Measurements from ENCODE around the gene VSTM2L. TPM values are rescaled to one million over a fixed set of nuclear protein-coding genes. Genes with fewer than 3 reads are reported as not detected.
"Not testable (repeated sequence)": the region's sequence is repeated elsewhere in the genome, so short reads cannot be mapped to it uniquely, and the experiment has no call there.

Gene VSTM2L, protein sequence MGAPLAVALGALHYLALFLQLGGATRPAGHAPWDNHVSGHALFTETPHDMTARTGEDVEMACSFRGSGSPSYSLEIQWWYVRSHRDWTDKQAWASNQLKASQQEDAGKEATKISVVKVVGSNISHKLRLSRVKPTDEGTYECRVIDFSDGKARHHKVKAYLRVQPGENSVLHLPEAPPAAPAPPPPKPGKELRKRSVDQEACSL
- 10 to 100 TPM; 31.3 to 69.5 TPM for total RNA-seq

DNA sequence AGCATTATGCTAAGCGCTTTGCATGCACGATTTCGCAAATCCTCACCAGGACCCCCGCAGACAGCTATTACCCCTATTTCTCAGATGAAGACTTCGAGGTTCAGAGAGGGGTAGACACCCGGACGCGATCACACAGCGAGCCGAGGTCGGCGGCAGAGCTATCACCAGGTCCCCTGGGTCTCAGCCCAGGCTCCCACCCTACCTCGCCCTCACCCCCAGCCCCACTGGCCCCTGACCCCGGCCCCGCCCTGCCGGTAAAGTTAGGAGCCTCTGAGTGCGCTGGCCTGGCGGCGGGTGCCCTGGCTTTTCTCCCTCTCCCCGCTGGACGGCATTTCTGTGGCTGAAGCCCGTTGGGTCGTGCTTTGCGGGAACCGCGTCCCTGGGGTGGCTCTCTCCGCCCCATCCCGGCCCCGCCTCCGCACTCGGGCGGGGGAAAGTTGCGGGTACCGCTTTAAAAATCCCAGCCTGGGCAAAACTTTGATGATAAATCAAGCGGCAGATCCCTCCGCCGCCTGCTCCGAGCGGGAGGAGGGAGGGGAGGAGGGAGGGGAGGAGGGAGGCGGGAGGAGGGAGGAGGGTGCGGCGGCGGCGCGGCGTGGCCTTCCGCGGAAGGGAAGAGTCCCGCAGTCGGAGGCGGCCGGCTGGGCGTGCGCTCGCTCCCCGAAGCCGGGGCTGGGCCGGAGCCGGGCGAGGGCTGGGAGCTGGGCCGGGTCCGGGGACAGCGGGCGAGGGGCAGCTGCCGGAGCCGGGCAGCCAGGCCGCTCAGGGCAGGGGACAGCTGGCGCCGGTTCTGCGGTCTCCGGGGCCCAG, at the start of gene VSTM2L:
TSS of gene VSTM2L (plus strand) at position 624 of the 810 bp plus-strand sequence. CDS start 224 bp downstream, outside the sequence.
- Histone ChIP-seq H3K27me3 (replicated peaks; ENCODE audit: insufficient read depth) (no peaks in the 10 kb centered on the region), H3K9me3 (no peaks in the 10 kb centered on the region), H3K27ac (no peak within 1 kb of the TSS), H3K36me3 (no peaks in the 10 kb centered on the region), H3K4me1 (replicated peaks) (peaks cover 4% of the 10 kb centered on the region), H3K4me3 (peak within 1 kb of the TSS; percentile 30 to 45)
- WGBS: 8% methylated on average over 54 of the region's 71 CpGs
- intact Hi-C loops (cut with DNase I): loop anchor here (5.0 kb wide), 1 partner anchor 90 kb away; no protein-coding TSS in a partner anchor
- no peak for DNase-seq (ENCODE audit: low spot score)
- TF ChIP-seq, protein P1, sequence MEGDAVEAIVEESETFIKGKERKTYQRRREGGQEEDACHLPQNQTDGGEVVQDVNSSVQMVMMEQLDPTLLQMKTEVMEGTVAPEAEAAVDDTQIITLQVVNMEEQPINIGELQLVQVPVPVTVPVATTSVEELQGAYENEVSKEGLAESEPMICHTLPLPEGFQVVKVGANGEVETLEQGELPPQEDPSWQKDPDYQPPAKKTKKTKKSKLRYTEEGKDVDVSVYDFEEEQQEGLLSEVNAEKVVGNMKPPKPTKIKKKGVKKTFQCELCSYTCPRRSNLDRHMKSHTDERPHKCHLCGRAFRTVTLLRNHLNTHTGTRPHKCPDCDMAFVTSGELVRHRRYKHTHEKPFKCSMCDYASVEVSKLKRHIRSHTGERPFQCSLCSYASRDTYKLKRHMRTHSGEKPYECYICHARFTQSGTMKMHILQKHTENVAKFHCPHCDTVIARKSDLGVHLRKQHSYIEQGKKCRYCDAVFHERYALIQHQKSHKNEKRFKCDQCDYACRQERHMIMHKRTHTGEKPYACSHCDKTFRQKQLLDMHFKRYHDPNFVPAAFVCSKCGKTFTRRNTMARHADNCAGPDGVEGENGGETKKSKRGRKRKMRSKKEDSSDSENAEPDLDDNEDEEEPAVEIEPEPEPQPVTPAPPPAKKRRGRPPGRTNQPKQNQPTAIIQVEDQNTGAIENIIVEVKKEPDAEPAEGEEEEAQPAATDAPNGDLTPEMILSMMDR (IDR thresholded peaks at IDR 0.05): no peak
- TF ChIP-seq POLR2A (IDR thresholded peaks at IDR 0.05) (no peak), POLR2AphosphoS5 (IDR thresholded peaks at IDR 0.05) (no peak)

DNA sequence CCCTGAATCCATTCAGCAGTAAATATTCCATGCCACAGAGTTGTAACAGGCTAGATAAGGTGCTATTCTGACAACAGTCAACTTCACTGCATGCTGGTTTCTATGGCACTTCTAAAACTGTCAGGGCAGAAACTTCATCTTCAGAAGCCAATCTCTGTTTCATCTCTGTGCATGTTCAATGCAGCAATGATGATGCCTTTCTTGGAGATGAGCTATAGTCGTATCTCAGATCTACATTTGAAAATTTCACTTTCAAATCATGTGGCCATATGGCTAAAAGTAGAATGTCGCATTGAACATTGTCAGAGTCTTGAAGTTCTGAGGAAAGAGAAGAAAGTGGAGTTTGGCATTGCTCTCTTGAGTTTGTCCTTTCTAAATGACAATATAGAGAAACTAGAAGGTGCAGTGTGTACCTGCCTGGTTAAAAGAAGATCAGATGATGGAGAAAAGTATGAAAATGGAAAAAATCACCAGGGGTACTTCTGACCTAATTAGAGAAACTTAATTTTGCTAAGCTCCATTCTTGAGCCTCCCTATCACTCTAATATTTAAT, 49.0 kb upstream of the VSTM2L start:
- Histone ChIP-seq H3K9me3 (no peaks in the 10 kb centered on the region), H3K27ac (no peak overlapping the region), H3K4me1 (replicated peaks) (no peaks in the 10 kb centered on the region), H3K36me3 (no peaks in the 10 kb centered on the region), H3K27me3 (replicated peaks; ENCODE audit: insufficient read depth) (no peaks in the 10 kb centered on the region), H3K4me3 (no peak overlapping the region)
- DNase-seq (ENCODE audit: low spot score): no peak
- intact Hi-C loops (cut with DNase I): no loop called here
- no peak for TF ChIP-seq POLR2AphosphoS5 (IDR thresholded peaks at IDR 0.05)
- WGBS: 100% methylated on average over 2 of the region's 2 CpGs

DNA sequence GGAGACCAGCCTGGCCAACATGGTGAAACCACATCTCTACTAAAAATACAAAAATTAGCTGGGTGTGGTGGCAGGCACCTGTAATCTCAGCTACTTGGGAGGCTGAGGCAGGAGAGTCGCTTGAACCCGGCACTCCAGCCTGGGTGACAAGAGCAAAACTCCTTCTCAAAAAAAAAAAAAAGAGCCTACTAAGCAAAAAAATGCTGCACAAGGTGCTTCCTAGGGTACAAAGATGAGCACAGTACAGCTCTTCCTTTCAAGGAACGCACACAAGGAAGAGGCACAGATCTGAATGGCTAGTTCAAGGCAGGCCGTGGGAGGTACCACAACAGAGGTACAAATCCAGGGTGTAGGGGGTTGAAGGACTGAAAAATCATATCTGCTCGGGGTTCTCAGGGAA, 46.9 kb upstream of the VSTM2L start:
- H3K27ac ChIP-seq; intact Hi-C loops (cut with DNase I); H3K27me3 ChIP-seq (replicated peaks; ENCODE audit: insufficient read depth); H3K36me3 ChIP-seq; H3K9me3 ChIP-seq; H3K4me3 ChIP-seq; DNase-seq (ENCODE audit: low spot score); H3K4me1 ChIP-seq (replicated peaks): not testable (repeated sequence)
- WGBS: 96% methylated on average over 5 of the region's 5 CpGs

DNA sequence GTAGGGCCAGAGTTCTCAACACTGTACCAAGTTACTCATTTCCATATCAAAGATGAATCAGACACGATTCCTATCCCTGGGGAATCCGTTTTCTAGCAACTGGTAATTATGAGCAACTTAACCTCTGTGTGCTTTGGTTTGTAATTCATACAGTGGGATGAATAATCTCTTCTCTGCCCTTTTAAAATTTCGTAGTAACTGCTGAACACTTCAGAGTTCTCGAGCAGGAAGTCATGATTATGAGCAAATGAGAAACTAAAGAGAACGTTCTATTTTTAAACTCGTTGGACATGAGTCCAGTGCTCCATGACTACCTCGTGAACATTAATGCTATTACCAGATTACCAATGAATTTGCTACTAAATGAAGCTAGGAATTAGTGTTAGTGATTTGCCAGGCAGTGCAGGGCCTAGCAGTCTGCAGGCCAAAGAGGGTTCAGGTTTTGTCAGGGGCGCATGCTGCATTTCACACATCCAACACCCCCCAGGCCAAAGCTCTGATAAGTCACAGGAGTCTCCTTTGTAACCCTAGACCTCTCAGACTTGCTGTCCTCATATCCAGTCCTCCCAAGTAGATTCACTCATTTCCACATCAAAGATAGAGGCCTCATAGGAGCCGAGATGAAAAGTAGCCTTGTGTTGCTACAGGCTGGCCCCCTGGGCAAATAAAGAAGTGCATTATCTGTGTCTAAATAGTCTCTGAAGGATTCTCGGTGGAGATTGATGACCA, 45.8 kb upstream of the VSTM2L start:
- WGBS: 77% methylated on average over 10 of the region's 10 CpGs
- H3K27me3 ChIP-seq (replicated peaks; ENCODE audit: insufficient read depth): no peaks in the 10 kb centered on the region
- H3K27ac ChIP-seq: no peak overlapping the region
- intact Hi-C loops (cut with DNase I): no loop called here
- H3K4me1 ChIP-seq (replicated peaks): no peaks in the 10 kb centered on the region
- no peak for DNase-seq (ENCODE audit: low spot score)
- no peak overlapping the region for H3K4me3 ChIP-seq
- H3K36me3 ChIP-seq: no peaks in the 10 kb centered on the region
- no peaks in the 10 kb centered on the region for H3K9me3 ChIP-seq
- TF ChIP-seq POLR2AphosphoS5 (IDR thresholded peaks at IDR 0.05) (no peak), POLR2A (IDR thresholded peaks at IDR 0.05) (no peak)
- TF ChIP-seq, protein P1 (IDR thresholded peaks at IDR 0.05): no peak

DNA sequence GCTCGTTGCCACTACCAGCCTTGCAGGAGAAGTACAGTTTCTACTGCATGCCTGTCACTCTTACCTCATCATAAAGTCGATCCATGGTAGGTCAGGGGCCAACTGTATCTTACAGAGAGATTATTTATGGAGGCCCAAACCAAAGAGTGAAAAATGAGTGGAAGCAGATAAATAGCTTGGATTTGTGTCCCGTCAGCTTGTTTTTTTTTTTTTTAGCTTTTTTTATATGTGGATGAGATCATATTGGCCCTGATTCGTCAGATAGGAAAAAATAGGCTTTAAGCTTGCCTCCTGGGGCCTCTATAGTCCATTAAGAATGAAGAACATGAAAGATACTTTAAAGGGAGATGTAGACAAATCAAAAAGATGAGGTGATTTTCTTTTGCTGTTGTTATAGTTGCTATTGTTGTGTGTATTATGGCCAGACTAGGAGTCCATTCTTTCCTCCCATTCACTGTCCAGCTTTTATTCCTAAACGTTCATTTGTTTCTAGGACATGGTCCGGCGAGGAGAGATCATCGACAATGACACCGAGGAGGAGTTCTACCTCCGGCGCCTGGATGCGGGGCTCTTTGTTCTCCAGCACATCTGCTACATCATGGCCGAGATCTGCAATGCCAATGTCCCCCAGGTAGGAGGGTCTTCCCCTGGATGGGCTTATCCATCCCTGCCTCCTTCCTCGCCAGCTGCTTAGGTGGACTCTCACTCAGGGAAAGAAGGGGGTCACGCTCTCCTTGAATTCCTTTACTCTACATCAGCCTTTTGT, 43.3 kb upstream of the VSTM2L start:
- Histone ChIP-seq H3K4me3 (no peak overlapping the region), H3K9me3 (no peaks in the 10 kb centered on the region), H3K4me1 (replicated peaks) (no peaks in the 10 kb centered on the region), H3K27me3 (replicated peaks; ENCODE audit: insufficient read depth) (no peaks in the 10 kb centered on the region), H3K27ac (no peak overlapping the region), H3K36me3 (no peaks in the 10 kb centered on the region)
- DNase-seq (ENCODE audit: low spot score): no peak
- intact Hi-C loops (cut with DNase I): no loop called here
- 93% methylated on average over 15 of the region's 15 CpGs for WGBS
- no peak for TF ChIP-seq POLR2AphosphoS5 (IDR thresholded peaks at IDR 0.05)
- TF ChIP-seq, protein P1 (IDR thresholded peaks at IDR 0.05): no peak
- no peak for TF ChIP-seq POLR2A (IDR thresholded peaks at IDR 0.05)
